ENCODE data around the gene MRPL17. TPM values are rescaled to one million over a fixed set of nuclear protein-coding genes. Genes with fewer than 3 reads are reported as not detected.

The MRPL17 gene
- total and polyA plus RNA-seq, 9 of the 15 experiments (the other 6 are each of a cell fraction or from before 2014, with no cell fraction given) = 33.9 to 81.6 (median 43.9) TPM

DNA sequence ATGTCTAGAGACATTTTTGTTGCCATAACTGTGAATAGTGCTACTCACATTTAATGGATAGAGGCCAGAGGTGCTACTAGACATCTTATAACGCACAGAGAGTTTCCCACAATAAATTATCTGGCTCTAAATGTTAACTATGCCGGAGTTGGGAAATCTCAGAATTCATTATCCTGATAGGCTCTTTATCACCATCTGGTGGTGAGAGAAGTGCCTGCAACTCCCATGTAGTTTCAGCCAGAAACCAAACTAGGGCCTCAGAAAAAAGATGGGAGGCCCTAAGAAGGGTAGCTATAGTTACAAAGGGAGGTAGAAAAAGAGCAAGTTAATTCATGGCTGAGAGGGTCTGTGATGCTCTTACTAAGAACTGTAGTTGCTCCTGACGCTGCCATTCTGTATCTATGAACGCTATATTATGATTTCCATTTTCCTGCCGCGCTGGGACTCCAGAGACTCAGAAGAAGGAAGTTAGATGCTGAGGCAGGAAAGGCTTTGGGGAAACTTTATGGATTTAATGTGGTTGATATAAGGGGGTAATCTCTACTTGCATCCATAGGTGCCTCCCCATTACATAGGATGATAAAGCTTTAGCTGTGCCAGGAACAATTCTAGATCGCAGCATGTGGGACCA is 22.9 kb upstream of the MRPL17 start (continued):
- TF ChIP-seq, protein P1, sequence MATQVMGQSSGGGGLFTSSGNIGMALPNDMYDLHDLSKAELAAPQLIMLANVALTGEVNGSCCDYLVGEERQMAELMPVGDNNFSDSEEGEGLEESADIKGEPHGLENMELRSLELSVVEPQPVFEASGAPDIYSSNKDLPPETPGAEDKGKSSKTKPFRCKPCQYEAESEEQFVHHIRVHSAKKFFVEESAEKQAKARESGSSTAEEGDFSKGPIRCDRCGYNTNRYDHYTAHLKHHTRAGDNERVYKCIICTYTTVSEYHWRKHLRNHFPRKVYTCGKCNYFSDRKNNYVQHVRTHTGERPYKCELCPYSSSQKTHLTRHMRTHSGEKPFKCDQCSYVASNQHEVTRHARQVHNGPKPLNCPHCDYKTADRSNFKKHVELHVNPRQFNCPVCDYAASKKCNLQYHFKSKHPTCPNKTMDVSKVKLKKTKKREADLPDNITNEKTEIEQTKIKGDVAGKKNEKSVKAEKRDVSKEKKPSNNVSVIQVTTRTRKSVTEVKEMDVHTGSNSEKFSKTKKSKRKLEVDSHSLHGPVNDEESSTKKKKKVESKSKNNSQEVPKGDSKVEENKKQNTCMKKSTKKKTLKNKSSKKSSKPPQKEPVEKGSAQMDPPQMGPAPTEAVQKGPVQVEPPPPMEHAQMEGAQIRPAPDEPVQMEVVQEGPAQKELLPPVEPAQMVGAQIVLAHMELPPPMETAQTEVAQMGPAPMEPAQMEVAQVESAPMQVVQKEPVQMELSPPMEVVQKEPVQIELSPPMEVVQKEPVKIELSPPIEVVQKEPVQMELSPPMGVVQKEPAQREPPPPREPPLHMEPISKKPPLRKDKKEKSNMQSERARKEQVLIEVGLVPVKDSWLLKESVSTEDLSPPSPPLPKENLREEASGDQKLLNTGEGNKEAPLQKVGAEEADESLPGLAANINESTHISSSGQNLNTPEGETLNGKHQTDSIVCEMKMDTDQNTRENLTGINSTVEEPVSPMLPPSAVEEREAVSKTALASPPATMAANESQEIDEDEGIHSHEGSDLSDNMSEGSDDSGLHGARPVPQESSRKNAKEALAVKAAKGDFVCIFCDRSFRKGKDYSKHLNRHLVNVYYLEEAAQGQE (IDR thresholded peaks at IDR 0.05; ENCODE audit: borderline replicate concordance) = peak; percentile 82; the same call in 1 of the 2 replicates
- TF ChIP-seq, protein P1 (CRISPR knock-in tag; IDR thresholded peaks at IDR 0.05; ENCODE audit: low read depth) = no peak
- TF ChIP-seq JUND (IDR thresholded peaks at IDR 0.05; ENCODE audit: borderline replicate concordance, low read depth, low read length) (peak; percentile 10; the same call in 1 of the 2 replicates), JUND (tag; IDR thresholded peaks at IDR 0.05; ENCODE audit: borderline replicate concordance, low read depth, low read length) (no peak), ZNF79 (CRISPR knock-in tag; IDR thresholded peaks at IDR 0.05; ENCODE audit: low read depth) (no peak), RCOR1 (IDR thresholded peaks at IDR 0.05; ENCODE audit: borderline replicate concordance in 1 of 2, low read depth in 2 of 2, low read length in 2 of 2) (peak in 1 of 2 experiments; percentile 76; a peak in 3 of 4 replicates), RAD21 (CRISPR knock-in tag; conservative IDR thresholded peaks at IDR 0.05 in 1 of 2, IDR thresholded peaks at IDR 0.05 in 1 of 2) (peak; percentile 81 to 89), BHLHE40 (IDR thresholded peaks at IDR 0.05; ENCODE audit: low read length) (0 out of 2 replicates have a peak, but pooled peaks have one; percentile 5), NFYB (IDR thresholded peaks at IDR 0.05; ENCODE audit: extremely low read depth, insufficient read length) (no peak), HLTF (IDR thresholded peaks at IDR 0.05) (no peak)
- TF ChIP-seq, protein P2, sequence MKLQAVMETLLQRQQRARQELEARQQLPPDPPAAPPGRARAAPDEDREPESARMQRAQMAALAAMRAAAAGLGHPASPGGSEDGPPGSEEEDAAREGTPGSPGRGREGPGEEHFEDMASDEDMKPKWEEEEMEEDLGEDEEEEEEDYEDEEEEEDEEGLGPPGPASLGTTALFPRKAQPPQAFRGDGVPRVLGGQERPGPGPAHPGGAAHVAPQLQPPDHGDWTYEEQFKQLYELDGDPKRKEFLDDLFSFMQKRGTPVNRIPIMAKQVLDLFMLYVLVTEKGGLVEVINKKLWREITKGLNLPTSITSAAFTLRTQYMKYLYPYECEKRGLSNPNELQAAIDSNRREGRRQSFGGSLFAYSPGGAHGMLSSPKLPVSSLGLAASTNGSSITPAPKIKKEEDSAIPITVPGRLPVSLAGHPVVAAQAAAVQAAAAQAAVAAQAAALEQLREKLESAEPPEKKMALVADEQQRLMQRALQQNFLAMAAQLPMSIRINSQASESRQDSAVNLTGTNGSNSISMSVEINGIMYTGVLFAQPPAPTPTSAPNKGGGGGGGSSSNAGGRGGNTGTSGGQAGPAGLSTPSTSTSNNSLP (IDR thresholded peaks at IDR 0.05; ENCODE audit: borderline replicate concordance, low read depth, low read length) = peak; percentile 52; the same call in 1 of the 2 replicates
- TF ChIP-seq, protein P3, sequence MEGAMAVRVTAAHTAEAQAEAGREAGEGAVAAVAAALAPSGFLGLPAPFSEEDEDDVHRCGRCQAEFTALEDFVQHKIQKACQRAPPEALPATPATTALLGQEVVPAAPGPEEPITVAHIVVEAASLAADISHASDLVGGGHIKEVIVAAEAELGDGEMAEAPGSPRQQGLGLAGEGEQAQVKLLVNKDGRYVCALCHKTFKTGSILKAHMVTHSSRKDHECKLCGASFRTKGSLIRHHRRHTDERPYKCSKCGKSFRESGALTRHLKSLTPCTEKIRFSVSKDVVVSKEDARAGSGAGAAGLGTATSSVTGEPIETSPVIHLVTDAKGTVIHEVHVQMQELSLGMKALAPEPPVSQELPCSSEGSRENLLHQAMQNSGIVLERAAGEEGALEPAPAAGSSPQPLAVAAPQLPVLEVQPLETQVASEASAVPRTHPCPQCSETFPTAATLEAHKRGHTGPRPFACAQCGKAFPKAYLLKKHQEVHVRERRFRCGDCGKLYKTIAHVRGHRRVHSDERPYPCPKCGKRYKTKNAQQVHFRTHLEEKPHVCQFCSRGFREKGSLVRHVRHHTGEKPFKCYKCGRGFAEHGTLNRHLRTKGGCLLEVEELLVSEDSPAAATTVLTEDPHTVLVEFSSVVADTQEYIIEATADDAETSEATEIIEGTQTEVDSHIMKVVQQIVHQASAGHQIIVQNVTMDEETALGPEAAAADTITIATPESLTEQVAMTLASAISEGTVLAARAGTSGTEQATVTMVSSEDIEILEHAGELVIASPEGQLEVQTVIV (CRISPR knock-in tag; IDR thresholded peaks at IDR 0.05; ENCODE audit: borderline replicate concordance) = no peak
- TF ChIP-seq, protein P4, sequence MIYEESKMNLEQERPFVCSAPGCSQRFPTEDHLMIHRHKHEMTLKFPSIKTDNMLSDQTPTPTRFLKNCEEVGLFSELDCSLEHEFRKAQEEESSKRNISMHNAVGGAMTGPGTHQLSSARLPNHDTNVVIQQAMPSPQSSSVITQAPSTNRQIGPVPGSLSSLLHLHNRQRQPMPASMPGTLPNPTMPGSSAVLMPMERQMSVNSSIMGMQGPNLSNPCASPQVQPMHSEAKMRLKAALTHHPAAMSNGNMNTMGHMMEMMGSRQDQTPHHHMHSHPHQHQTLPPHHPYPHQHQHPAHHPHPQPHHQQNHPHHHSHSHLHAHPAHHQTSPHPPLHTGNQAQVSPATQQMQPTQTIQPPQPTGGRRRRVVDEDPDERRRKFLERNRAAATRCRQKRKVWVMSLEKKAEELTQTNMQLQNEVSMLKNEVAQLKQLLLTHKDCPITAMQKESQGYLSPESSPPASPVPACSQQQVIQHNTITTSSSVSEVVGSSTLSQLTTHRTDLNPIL (CRISPR knock-in tag; IDR thresholded peaks at IDR 0.05) = no peak

Data from K562 (cell line).